ENCODE measurements around the gene AKT2. TPM values are rescaled to one million over a fixed set of nuclear protein-coding genes. Genes with fewer than 3 reads are reported as not detected.

AKT2 gene
- total and polyA plus RNA-seq, 7 donors, result 28.0 to 107 (median 74.4) TPM

- 89 to 92% methylated on average over 22 of the region's 22 CpGs for WGBS, 2 donors
- peaks cover 0 to 29% (median 11%) of the 10 kb centered on the region in 4 donors for H3K36me3 ChIP-seq
- H3K9me3 ChIP-seq, result no peaks in the 10 kb centered on the region
- H3K27ac ChIP-seq, result no peak overlapping the region
- no peak for DNase-seq
- H3K27me3 ChIP-seq, result peaks cover 29 to 42% (median 35%) of the 10 kb centered on the region in 3 donors
- intact Hi-C loops (cut with DNase I), result no loop called here
- TF ChIP-seq CTCF (IDR thresholded peaks at IDR 0.05), result no peak
- TF ChIP-seq EP300 (IDR thresholded peaks at IDR 0.05), result no peak
- TF ChIP-seq POLR2AphosphoS5 (IDR thresholded peaks at IDR 0.05), result no peak
- no peak for TF ChIP-seq POLR2A (IDR thresholded peaks at IDR 0.05)
- peaks cover 0 to 18% (median 10%) of the 10 kb centered on the region in 4 donors for H3K4me1 ChIP-seq
- no peak overlapping the region for H3K4me3 ChIP-seq
Measured at GRCh38 chr19:40214936-40215335, 70.2 kb downstream of the AKT2 start.

GRCh38 chr19:40213882-40214570 lies 71.1 kb downstream of the AKT2 start:
- no peak for TF ChIP-seq EP300 (IDR thresholded peaks at IDR 0.05)
- no peak for TF ChIP-seq POLR2A (IDR thresholded peaks at IDR 0.05)
- TF ChIP-seq POLR2AphosphoS5 (IDR thresholded peaks at IDR 0.05), result no peak
- TF ChIP-seq CTCF (IDR thresholded peaks at IDR 0.05), result no peak
- intact Hi-C loops (cut with DNase I), result no loop called here
- H3K27me3 ChIP-seq, result peaks cover 25 to 32% (median 29%) of the 10 kb centered on the region in 3 donors
- no peak for DNase-seq
- peaks cover 0 to 38% (median 17%) of the 10 kb centered on the region in 4 donors for H3K36me3 ChIP-seq
- peaks cover 0 to 15% (median 10%) of the 10 kb centered on the region in 4 donors for H3K4me1 ChIP-seq
- H3K9me3 ChIP-seq, result no peaks in the 10 kb centered on the region
- no peak overlapping the region for H3K27ac ChIP-seq
- WGBS, 2 donors, result 93 to 94% methylated on average over 50 of the region's 50 CpGs
- H3K4me3 ChIP-seq, result no peak overlapping the region

GRCh38 chr19:40213251-40213829 lies 71.8 kb downstream of the AKT2 start:
- intact Hi-C loops (cut with DNase I), result no loop called here
- Histone ChIP-seq H3K27ac (no peak overlapping the region), H3K4me3 (no peak overlapping the region), H3K4me1 (peaks cover 0 to 15% (median 9%) of the 10 kb centered on the region in 4 donors), H3K9me3 (no peaks in the 10 kb centered on the region), H3K36me3 (peaks cover 0 to 43% (median 17%) of the 10 kb centered on the region in 4 donors), H3K27me3 (peaks cover 21 to 26% (median 23%) of the 10 kb centered on the region in 3 donors)
- 94 to 95% methylated on average over 53 of the region's 53 CpGs for WGBS, 2 donors
- TF ChIP-seq POLR2A (IDR thresholded peaks at IDR 0.05) (no peak), CTCF (IDR thresholded peaks at IDR 0.05) (no peak), EP300 (IDR thresholded peaks at IDR 0.05) (no peak), POLR2AphosphoS5 (IDR thresholded peaks at IDR 0.05) (no peak)
- no peak for DNase-seq

GRCh38 chr19:40210889-40211288 lies 74.3 kb downstream of the AKT2 start:
- intact Hi-C loops (cut with DNase I), result no loop called here

More at GRCh38 chr19:40210889-40211288, 74.3 kb downstream of the AKT2 start:
- DNase-seq, result no peak
- Histone ChIP-seq H3K4me3 (no peak overlapping the region), H3K27me3 (peaks cover 0 to 1% (median 0%) of the 10 kb centered on the region in 3 donors), H3K36me3 (peaks cover 2 to 50% (median 19%) of the 10 kb centered on the region in 4 donors), H3K9me3 (no peaks in the 10 kb centered on the region), H3K27ac (no peak overlapping the region), H3K4me1 (no peaks in the 10 kb centered on the region)
- no peak for TF ChIP-seq EP300 (IDR thresholded peaks at IDR 0.05)
- TF ChIP-seq CTCF (IDR thresholded peaks at IDR 0.05), result no peak
- no peak for TF ChIP-seq POLR2AphosphoS5 (IDR thresholded peaks at IDR 0.05)
- no peak for TF ChIP-seq POLR2A (IDR thresholded peaks at IDR 0.05)
- WGBS, 2 donors, result 93 to 98% methylated on average over 5 of the region's 5 CpGs
